ENCODE measurements around the gene ASB2. TPM values are rescaled to one million over a fixed set of nuclear protein-coding genes. Genes with fewer than 3 reads are reported as not detected.

Gene ASB2
- total RNA-seq, 2 experiments from 2014 or later: 15.8 to 17.0 TPM

DNA sequence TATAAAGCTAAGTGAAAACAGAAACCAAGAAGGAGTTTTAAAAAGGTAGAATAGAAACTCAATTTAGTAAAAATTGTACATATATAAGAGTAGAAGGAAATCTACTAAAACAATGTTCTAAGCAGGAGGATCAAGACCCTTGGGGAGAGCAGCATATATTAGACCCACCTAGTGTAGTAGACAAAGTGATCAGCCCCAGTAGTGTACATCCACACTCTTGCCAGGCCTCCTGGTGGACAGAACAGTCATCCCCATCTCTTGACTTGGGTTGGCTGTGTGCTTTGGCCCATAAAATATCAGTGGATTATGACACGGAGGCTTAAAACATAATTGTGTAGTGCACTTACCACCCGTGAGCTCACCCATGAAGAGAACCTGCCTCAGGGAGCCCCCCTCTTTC is 38.9 kb upstream of the ASB2 start:
- H3K27me3 Mint-ChIP-seq (ENCODE audit: low read depth): peaks cover 40% of the 10 kb centered on the region
- peaks cover 28% of the 10 kb centered on the region for H3K4me1 Mint-ChIP-seq (ENCODE audit: low read depth)
- CTCF ChIA-PET: interaction anchor here (0.7 to 5.8 kb wide), 10 partner anchors 9 to 121 kb away, joined by 3 to 19 read pairs (median 4); partner anchors contain the start of gene OTUB2
- H3K36me3 Mint-ChIP-seq (ENCODE audit: low read depth): no peaks in the 10 kb centered on the region
- POLR2A ChIA-PET: interaction anchor here (0.5 kb wide), 1 partner anchor 114 kb away, joined by 3 read pairs; the partner anchor contains the start of gene IFI27L2
- DNase-seq (no peak), ATAC-seq (no peak)
- no peaks in the 10 kb centered on the region for H3K9me3 Mint-ChIP-seq (ENCODE audit: insufficient read depth)
- H3K27ac Mint-ChIP-seq: no peak overlapping the region
- no peak overlapping the region for H3K4me3 Mint-ChIP-seq

DNA sequence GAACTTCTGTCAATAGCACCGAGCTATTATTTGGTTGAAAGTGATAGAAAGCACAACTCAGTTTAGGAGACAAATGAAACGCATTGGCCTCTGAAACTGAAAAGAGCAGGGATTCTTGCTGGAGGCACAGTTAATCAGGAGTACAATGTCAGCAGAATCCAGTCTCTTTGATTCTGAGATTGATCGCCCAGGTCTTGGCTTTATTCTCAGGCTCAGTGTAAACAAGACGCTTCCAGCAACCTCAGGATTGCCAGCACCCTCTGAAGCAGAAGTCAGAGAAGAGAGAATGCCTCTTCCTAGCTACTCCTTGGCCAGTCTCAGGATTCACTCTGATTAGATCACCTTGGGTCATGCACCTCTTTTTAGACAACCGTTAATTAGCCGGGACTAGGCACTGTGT is 38.0 kb upstream of the ASB2 start:
- peaks cover 33% of the 10 kb centered on the region for H3K4me1 Mint-ChIP-seq (ENCODE audit: low read depth)
- peaks cover 39% of the 10 kb centered on the region for H3K27me3 Mint-ChIP-seq (ENCODE audit: low read depth)
- no peaks in the 10 kb centered on the region for H3K36me3 Mint-ChIP-seq (ENCODE audit: low read depth)
- DNase-seq (no peak), ATAC-seq (no peak)
- no peaks in the 10 kb centered on the region for H3K9me3 Mint-ChIP-seq (ENCODE audit: insufficient read depth)
- ChIA-PET POLR2A (interaction anchor here (0.6 kb wide), 1 partner anchor 9 kb away, joined by 4 read pairs; no protein-coding TSS in a partner anchor), CTCF (interaction anchor here (1.4 to 5.8 kb wide), 7 partner anchors 12 to 75 kb away, joined by 3 to 19 read pairs (median 5); partner anchors contain the start of gene OTUB2)
- no peak overlapping the region for H3K4me3 Mint-ChIP-seq
- peak overlapping the region; percentile 33 for H3K27ac Mint-ChIP-seq

DNA sequence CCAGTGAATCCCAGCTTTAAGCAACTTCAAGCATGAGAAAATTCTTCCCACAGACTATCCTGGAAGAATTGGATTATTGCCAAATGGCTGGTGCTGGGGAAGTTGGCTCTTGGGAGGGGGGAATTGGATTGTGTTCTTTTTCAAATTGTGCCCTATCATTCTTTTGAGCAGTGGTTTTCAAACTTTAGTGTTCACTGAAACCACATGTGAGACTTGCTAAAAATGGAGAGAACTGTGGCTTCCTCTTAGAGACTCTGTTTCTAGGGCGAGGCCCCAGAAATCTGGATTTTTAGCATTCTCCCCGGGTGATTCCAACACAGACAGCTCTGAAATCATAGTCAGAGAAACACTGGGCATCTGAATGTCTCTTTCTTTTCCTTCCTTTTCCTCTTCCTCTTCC is 35.4 kb upstream of the ASB2 start:
- peak; percentile 81 for ATAC-seq
- Mint-ChIP-seq H3K9me3 (ENCODE audit: insufficient read depth) (no peaks in the 10 kb centered on the region), H3K4me1 (ENCODE audit: low read depth) (peaks cover 54% of the 10 kb centered on the region), H3K36me3 (ENCODE audit: low read depth) (no peaks in the 10 kb centered on the region), H3K27me3 (ENCODE audit: low read depth) (peaks cover 20% of the 10 kb centered on the region), H3K27ac (peak overlapping the region; percentile 81), H3K4me3 (peak overlapping the region; percentile 39)
- CTCF ChIA-PET: interaction anchor here (0.8 to 6.1 kb wide), 16 partner anchors 9 to 125 kb away, joined by 3 to 66 read pairs (median 5); partner anchors contain the start of gene OTUB2
- POLR2A ChIA-PET: interaction anchor here (0.6 to 1.5 kb wide), 7 partner anchors 14 to 69 kb away, joined by 3 to 6 read pairs (median 3); partner anchors contain the start of genes ASB2, DDX24, IFI27L1 and OTUB2
- DNase-seq: peak; percentile 57

DNA sequence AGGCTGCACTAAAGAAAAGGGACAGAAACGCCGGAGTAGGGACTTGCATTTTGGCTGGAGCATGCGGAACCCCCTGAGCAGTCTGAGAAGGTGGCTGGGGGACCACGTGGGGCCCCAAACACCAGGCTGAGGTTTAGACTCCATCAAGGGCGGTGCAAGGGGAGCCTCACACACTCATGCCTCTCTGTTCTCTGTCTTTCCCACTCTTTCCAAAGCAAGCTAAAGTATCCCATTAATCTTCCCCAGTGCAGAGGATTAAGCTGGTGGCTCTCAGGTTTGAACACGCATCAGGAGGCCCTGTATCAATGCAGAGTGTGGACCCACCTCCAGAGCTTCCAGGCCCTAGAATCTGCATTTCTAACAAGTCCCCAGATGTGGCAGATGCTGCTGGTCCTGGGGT is 34.3 kb upstream of the ASB2 start:
- no peak for DNase-seq
- ChIA-PET POLR2A (interaction anchor here (0.6 to 0.9 kb wide), 3 partner anchors 11 to 48 kb away, joined by 3 read pairs; partner anchors contain the start of gene ASB2), CTCF (interaction anchor here (1.0 to 6.1 kb wide), 11 partner anchors 8 to 120 kb away, joined by 3 to 66 read pairs (median 4); partner anchors contain the start of gene OTUB2)
- H3K4me3 Mint-ChIP-seq: no peak overlapping the region
- H3K36me3 Mint-ChIP-seq (ENCODE audit: low read depth): no peaks in the 10 kb centered on the region
- H3K27ac Mint-ChIP-seq: no peak overlapping the region
- H3K9me3 Mint-ChIP-seq (ENCODE audit: insufficient read depth): no peaks in the 10 kb centered on the region
- H3K27me3 Mint-ChIP-seq (ENCODE audit: low read depth): peaks cover 15% of the 10 kb centered on the region
- peaks cover 57% of the 10 kb centered on the region for H3K4me1 Mint-ChIP-seq (ENCODE audit: low read depth)
- no peak for ATAC-seq

DNA sequence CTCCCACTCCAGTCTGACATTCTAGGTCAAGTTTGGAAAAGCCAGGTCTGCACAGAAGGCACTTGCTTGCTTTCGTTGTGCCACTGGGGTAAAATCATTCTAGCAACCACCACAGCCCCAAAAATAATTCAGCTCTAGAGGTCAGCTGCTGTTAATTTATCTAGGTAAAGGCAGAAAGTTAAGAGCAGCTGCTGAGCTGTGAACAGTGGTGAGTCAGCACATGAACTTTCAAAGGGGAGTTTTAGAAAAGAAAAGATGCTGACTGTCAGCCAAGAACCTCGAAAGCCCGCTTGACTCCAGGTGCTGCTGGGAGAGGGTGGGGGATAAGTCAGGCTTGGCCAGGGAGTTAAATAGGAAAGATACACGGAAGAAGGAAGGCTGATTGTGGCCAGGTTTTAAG is 33.4 kb upstream of the ASB2 start:
- H3K36me3 Mint-ChIP-seq (ENCODE audit: low read depth): no peaks in the 10 kb centered on the region
- ChIA-PET CTCF (interaction anchor here (1.0 to 6.1 kb wide), 6 partner anchors 9 to 127 kb away, joined by 3 to 66 read pairs (median 4); no protein-coding TSS in a partner anchor), POLR2A (no interaction called here)
- peaks cover 62% of the 10 kb centered on the region for H3K4me1 Mint-ChIP-seq (ENCODE audit: low read depth)
- H3K4me3 Mint-ChIP-seq: no peak overlapping the region
- no peaks in the 10 kb centered on the region for H3K9me3 Mint-ChIP-seq (ENCODE audit: insufficient read depth)
- peaks cover 15% of the 10 kb centered on the region for H3K27me3 Mint-ChIP-seq (ENCODE audit: low read depth)
- ATAC-seq (no peak), DNase-seq (no peak)
- H3K27ac Mint-ChIP-seq: no peak overlapping the region

DNA sequence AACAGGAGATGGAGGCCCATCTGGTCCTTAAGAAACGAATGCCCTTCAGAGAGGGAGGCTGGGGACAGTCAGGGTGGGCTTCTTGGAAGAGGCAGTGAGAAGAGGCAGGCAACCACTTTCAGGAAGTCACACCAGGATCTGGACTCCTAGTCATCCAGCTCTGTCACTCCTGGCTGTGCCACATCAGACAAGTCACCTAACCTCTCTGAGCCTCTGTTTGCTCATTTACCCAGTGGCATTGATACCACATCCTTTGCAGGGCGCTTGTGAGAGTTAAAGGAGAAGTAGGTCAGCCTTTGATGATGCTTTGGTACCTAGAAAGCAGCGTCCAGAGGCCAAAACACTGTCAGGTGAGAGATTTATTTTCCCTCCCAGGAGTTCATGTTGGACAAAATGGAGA is 31.9 kb upstream of the ASB2 start:
- POLR2A ChIA-PET: interaction anchor here (0.9 kb wide), 1 partner anchor 49 kb away, joined by 3 read pairs; no protein-coding TSS in a partner anchor
- no peaks in the 10 kb centered on the region for H3K9me3 Mint-ChIP-seq (ENCODE audit: insufficient read depth)
- peak overlapping the region; percentile 67 for H3K27ac Mint-ChIP-seq
- no peaks in the 10 kb centered on the region for H3K36me3 Mint-ChIP-seq (ENCODE audit: low read depth)
- H3K4me3 Mint-ChIP-seq: peak overlapping the region; percentile 12
- CTCF ChIA-PET: interaction anchor here (1.5 to 6.1 kb wide), 3 partner anchors 69 to 128 kb away, joined by 3 to 66 read pairs (median 5); partner anchors contain the start of gene IFI27L2
- peaks cover 16% of the 10 kb centered on the region for H3K27me3 Mint-ChIP-seq (ENCODE audit: low read depth)
- H3K4me1 Mint-ChIP-seq (ENCODE audit: low read depth): peaks cover 62% of the 10 kb centered on the region
- ATAC-seq (peak; percentile 53), DNase-seq (peak; percentile 64)

DNA sequence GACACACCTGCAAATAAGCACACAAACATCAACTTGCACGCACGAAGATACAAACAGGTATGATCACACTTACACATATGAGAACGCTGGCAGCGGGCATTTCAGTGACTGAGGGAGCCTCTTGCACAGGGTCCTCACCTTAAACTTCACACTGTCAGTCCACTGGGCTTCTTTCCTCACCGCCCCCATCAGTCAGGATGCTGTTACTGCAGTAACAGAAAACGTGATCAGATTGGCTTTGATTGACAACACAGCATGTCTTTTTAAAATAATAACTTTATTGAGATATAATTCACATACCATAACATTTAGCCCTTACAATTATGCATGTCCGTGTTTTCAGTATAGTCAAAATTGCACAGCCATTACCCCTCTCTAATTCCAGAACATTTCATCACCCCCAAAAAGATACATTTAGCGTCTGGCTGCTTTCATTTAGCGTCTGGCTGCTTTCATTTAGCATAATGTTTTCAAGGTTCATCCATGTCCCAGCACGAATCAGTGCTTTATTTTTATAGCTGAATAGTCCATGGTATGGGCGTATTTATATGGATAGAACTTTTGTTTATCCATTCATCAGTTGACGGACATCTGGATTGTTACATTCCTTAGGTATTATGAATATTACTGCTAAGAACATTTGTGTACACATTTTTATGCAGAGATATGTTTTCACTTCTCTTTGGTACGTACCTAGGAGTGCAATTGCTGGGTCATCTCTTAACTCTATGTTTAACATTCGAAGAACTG is 29.1 kb upstream of the ASB2 start:
- no peaks in the 10 kb centered on the region for H3K36me3 Mint-ChIP-seq (ENCODE audit: low read depth)
- H3K9me3 Mint-ChIP-seq (ENCODE audit: insufficient read depth): no peaks in the 10 kb centered on the region
- ChIA-PET CTCF (interaction anchor here (0.5 to 4.4 kb wide), 17 partner anchors 12 to 140 kb away, joined by 3 to 117 read pairs (median 5); partner anchors contain the start of genes ASB2, IFI27L2 and OTUB2), POLR2A (interaction anchor here (1.0 kb wide), 2 partner anchors 42 to 66 kb away, joined by 3 read pairs; no protein-coding TSS in a partner anchor)
- H3K4me1 Mint-ChIP-seq (ENCODE audit: low read depth): peaks cover 48% of the 10 kb centered on the region
- H3K27ac Mint-ChIP-seq: no peak overlapping the region
- peak; percentile 50 for DNase-seq
- no peak for ATAC-seq
- H3K4me3 Mint-ChIP-seq: no peak overlapping the region
- peaks cover 16% of the 10 kb centered on the region for H3K27me3 Mint-ChIP-seq (ENCODE audit: low read depth)

DNA sequence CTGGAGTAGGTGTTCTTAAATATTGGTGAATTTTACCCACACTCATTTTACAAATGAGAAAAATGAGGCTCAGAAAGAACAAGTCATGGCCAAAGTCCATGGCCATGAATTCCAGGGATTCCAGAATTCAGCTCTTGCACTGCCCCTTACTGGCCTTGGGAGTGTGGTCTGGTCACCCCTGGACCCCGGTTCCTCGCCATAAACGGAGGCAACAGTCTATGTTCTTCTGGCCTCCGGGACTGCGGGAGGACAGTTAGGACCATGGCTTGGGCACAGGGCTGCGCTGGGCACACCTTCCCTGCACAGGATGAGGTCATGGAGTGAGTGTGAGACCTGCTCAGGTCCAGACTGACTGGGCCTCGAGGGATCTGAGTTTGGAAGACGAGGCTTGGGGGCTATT is 27.6 kb upstream of the ASB2 start:
- no peak for DNase-seq
- H3K4me3 Mint-ChIP-seq: no peak overlapping the region
- no peak for ATAC-seq
- no peaks in the 10 kb centered on the region for H3K36me3 Mint-ChIP-seq (ENCODE audit: low read depth)
- peaks cover 13% of the 10 kb centered on the region for H3K27me3 Mint-ChIP-seq (ENCODE audit: low read depth)
- H3K9me3 Mint-ChIP-seq (ENCODE audit: insufficient read depth): no peaks in the 10 kb centered on the region
- POLR2A ChIA-PET: no interaction called here
- CTCF ChIA-PET: interaction anchor here (0.7 to 4.4 kb wide), 14 partner anchors 13 to 134 kb away, joined by 3 to 117 read pairs (median 8); partner anchors contain the start of gene ASB2
- H3K4me1 Mint-ChIP-seq (ENCODE audit: low read depth): peaks cover 41% of the 10 kb centered on the region
- no peak overlapping the region for H3K27ac Mint-ChIP-seq

DNA sequence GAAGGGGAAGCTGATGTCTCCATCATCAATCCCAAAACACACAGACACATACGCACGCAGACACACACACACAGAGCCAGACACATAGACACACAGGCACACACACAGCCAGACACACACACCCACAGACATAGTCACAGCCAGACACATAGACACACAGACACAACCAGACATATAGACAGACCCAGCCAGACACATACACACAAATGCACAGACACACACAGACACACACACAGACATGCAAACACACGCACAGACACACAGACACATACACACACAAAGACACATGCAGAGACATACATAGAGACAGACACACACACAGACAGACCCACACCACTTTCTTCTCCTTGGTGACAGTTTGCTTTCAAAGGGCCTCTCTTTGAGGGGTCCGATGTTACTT is 27.0 kb upstream of the ASB2 start:
- Mint-ChIP-seq H3K27me3 (ENCODE audit: low read depth) (peaks cover 13% of the 10 kb centered on the region), H3K27ac (no peak overlapping the region), H3K4me3 (no peak overlapping the region), H3K4me1 (ENCODE audit: low read depth) (peaks cover 38% of the 10 kb centered on the region), H3K9me3 (ENCODE audit: insufficient read depth) (no peaks in the 10 kb centered on the region), H3K36me3 (ENCODE audit: low read depth) (no peaks in the 10 kb centered on the region)
- DNase-seq (no peak), ATAC-seq (no peak)
- CTCF ChIA-PET: interaction anchor here (1.0 to 4.4 kb wide), 10 partner anchors 12 to 150 kb away, joined by 3 to 117 read pairs (median 8); partner anchors contain the start of gene ASB2
- POLR2A ChIA-PET: no interaction called here

DNA sequence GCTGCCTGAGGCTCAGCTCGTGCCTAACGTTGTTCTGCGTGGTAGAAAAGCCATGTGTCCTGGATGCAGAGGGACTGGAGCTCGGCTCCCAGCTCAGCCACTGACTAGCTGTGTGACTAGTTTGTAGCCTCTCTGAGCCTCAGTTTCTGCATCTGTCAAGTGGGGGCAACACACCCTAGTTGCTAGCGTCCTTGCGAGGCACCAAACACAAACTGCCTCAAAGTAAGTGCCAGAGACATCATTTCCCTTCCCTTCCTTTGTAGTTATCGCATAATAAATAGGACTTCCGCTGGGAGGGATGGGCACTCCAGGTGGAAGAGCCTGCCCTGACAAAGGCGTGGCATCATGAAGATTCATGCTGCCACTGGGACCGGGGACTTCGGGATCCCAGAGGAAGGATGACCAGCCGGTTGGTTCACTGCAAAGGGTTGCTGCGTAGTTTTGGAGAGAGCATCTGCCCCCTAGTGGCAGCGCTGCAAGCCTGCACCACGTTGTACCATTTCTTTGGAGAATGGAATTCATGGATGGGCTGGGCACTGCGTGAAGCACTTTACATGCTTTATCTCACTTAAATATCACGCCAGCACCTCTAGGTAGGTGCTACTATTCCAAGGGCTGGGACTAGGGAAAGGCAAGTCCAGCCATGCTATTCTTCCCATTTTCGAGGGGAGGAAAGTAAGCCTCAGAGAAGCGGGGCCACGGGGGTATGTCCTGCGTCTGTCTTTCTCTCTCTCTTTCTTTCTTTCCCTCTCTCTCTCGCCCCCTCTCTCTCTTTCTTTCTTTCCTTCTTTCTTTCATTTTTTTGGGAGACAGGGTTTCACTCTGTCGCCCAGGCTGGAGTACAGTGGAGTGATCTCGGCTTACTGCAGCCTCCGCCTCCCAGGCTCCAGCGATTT is 25.4 kb upstream of the ASB2 start:
- Mint-ChIP-seq H3K4me1 (ENCODE audit: low read depth) (peaks cover 40% of the 10 kb centered on the region), H3K27ac (peak overlapping the region; percentile 50), H3K4me3 (no peak overlapping the region), H3K36me3 (ENCODE audit: low read depth) (no peaks in the 10 kb centered on the region), H3K9me3 (ENCODE audit: insufficient read depth) (no peaks in the 10 kb centered on the region), H3K27me3 (ENCODE audit: low read depth) (peaks cover 13% of the 10 kb centered on the region)
- peak; percentile 70 for DNase-seq
- ATAC-seq: peak; percentile 83
- CTCF ChIA-PET: interaction anchor here (0.6 to 7.6 kb wide), 29 partner anchors 8 to 178 kb away, joined by 3 to 233 read pairs (median 5); partner anchors contain the start of genes ASB2 and OTUB2
- POLR2A ChIA-PET: interaction anchor here (1.0 to 5.6 kb wide), 7 partner anchors 10 to 61 kb away, joined by 3 to 29 read pairs (median 5); no protein-coding TSS in a partner anchor

DNA sequence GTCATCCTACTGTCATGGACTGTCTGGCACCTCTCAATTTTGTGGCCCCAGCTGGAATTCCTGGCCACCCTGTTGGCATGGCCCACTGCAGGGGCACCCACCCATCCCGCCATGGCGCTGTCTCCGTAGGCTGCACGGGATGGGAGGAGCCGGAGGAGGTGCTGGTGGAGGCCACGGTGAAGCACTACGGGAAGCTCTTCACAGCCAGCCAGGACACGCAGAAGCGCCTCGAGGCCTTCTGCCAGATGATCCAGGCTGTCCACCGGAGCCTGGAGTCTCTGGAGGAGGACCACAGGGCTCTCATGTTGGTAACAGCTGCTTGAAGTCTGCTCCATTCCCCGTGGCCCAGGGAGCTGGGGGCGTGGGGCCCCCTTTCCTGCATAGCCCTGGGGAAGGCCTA is 24.6 kb upstream of the ASB2 start:
- H3K9me3 Mint-ChIP-seq (ENCODE audit: insufficient read depth): no peaks in the 10 kb centered on the region
- ATAC-seq (no peak), DNase-seq (no peak)
- no peaks in the 10 kb centered on the region for H3K36me3 Mint-ChIP-seq (ENCODE audit: low read depth)
- H3K27me3 Mint-ChIP-seq (ENCODE audit: low read depth): peaks cover 13% of the 10 kb centered on the region
- ChIA-PET POLR2A (interaction anchor here (1.0 to 5.6 kb wide), 7 partner anchors 9 to 60 kb away, joined by 3 to 29 read pairs (median 5); no protein-coding TSS in a partner anchor), CTCF (interaction anchor here (0.6 to 7.6 kb wide), 25 partner anchors 8 to 179 kb away, joined by 3 to 233 read pairs (median 5); partner anchors contain the start of genes ASB2 and OTUB2)
- no peak overlapping the region for H3K27ac Mint-ChIP-seq
- no peak overlapping the region for H3K4me3 Mint-ChIP-seq
- peaks cover 42% of the 10 kb centered on the region for H3K4me1 Mint-ChIP-seq (ENCODE audit: low read depth)
